OCI-LY7 (cell line): ENCODE data around the gene WASF2. TPM values are rescaled to one million over a fixed set of nuclear protein-coding genes. Genes with fewer than 3 reads are reported as not detected.

ENCODE experiments used
- BruUV-seq: library from RNA; stranded (reverse); fragments of 400-500 nt; replicated peaks from 2 replicates; lab custom pipeline; 2021; lab: Mats Ljungman, UMichigan
- CTCF ChIA-PET: fragments of 300-600 bp; sonication (Branson Sonifier 250); formaldehyde crosslinking; loops from one replicate; lab custom pipeline; 2022; ENCODE audit warnings: antibody characterized with exemption; ENCODE audit not compliant: unreplicated experiment; lab: Charles Lee
- POLR2A ChIA-PET: fragments of 300-600 bp; sonication (Branson Sonifier 250); formaldehyde crosslinking; loops from one replicate; lab custom pipeline; 2022; ENCODE audit warnings: antibody characterized with exemption; lab: Charles Lee
- DNase-seq: peaks from one replicate; pipeline ENCODE4 v3.0.0-alpha.2; 2015; ENCODE audit warnings: low spot score
- H2AFZ ChIP-seq: fragments of 200-600 bp; sonication (generic), shearing (Covaris generic); 2 replicates; pipeline ENCODE4 v1.6.1; 2014; ENCODE audit warnings: mild to moderate bottlenecking, antibody characterized with exemption, low read length, moderate library complexity
- H3K27ac ChIP-seq: fragments of 200-600 bp; sonication (generic); 2 replicates; pipeline ENCODE4 v1.5.1; 2014; ENCODE audit warnings: mixed run types, low read depth, mild to moderate bottlenecking, moderate library complexity, low read length, inconsistent platforms; ENCODE audit not compliant: poor library complexity, severe bottlenecking
- H3K36me3 ChIP-seq: fragments of 200-600 bp; sonication (generic); 2 replicates; pipeline ENCODE4 v1.6.1; 2014; ENCODE audit warnings: mild to moderate bottlenecking, antibody characterized with exemption, low read length, moderate library complexity, mixed read lengths; ENCODE audit not compliant: insufficient read depth
- H3K4me1 ChIP-seq: fragments of 200-600 bp; sonication (generic); 2 replicates; pipeline ENCODE4 v1.5.1; 2014; ENCODE audit warnings: mild to moderate bottlenecking, low read length; ENCODE audit not compliant: insufficient read depth, poor library complexity, severe bottlenecking
- H3K4me2 ChIP-seq: fragments of 200-600 bp; sonication (generic); 2 replicates; pipeline ENCODE4 v1.6.1; 2014; ENCODE audit warnings: mild to moderate bottlenecking, low read length
- H3K4me3 ChIP-seq: fragments of 200-600 bp; sonication (generic); 2 replicates; pipeline ENCODE4 v1.5.1; 2014; ENCODE audit warnings: mild to moderate bottlenecking, low read depth, low read length; ENCODE audit not compliant: poor library complexity, severe bottlenecking
- H3K79me2 ChIP-seq: fragments of 200-600 bp; sonication (generic); 2 replicates; pipeline ENCODE4 v1.6.1; 2016; ENCODE audit warnings: low read depth, mild to moderate bottlenecking, low read length, moderate library complexity, mixed read lengths; ENCODE audit not compliant: insufficient read depth
- H3K9me2 ChIP-seq: fragments of 200-600 bp; sonication (generic); 2 replicates; pipeline ENCODE4 v1.6.1; 2016; ENCODE audit warnings: mild to moderate bottlenecking, low read length, mixed read lengths; ENCODE audit not compliant: insufficient read depth
- H3K9me3 ChIP-seq: fragments of 200-600 bp; sonication (generic); 2 replicates; pipeline ENCODE4 v1.6.1; 2014; ENCODE audit warnings: mild to moderate bottlenecking, mixed run types, low read length, mixed read lengths
- H4K20me1 ChIP-seq: fragments of 200-600 bp; sonication (generic); 2 replicates; pipeline ENCODE4 v1.6.1; 2014; ENCODE audit warnings: mild to moderate bottlenecking, antibody characterized with exemption, low read length, moderate library complexity, mixed read lengths; ENCODE audit not compliant: insufficient read depth
- CTCF ChIP-seq: fragments of 200-600 bp; sonication (generic); conservative IDR thresholded peaks from 2 replicates; pipeline ENCODE4 v1.5.1; 2014; ENCODE audit warnings: mild to moderate bottlenecking, antibody characterized with exemption, low read length, moderate library complexity, mixed read lengths
- EZH2phosphoT487 ChIP-seq: fragments of 200-600 bp; sonication (generic); IDR thresholded peaks from 2 replicates; pipeline ENCODE4 v1.6.1; 2018; ENCODE audit warnings: low read depth, borderline replicate concordance, mild to moderate bottlenecking, mixed run types, antibody characterized with exemption, low read length, moderate library complexity, mixed read lengths
- intact Hi-C: fragments of 100-400 bp; cut with micrococcal nuclease; formaldehyde crosslinking; loops from one replicate; pipeline ENCODE4 v1.10.0; 2022; ENCODE audit not compliant: unreplicated experiment
- total RNA-seq, 2 experiments: library from RNA; depleted of rRNA in 1 of 2; stranded (reverse); fragments of >200 nt in 1 of 2; shearing (Covaris generic) in 1 of 2; gene quantifications; 2 replicates each; pipeline ENCODE4 v1.2.3, GENCODE V29; 2014 to 2022

The WASF2 gene
- total RNA-seq, 2 experiments from 2014 or later = 26.9 to 106 TPM

GRCh38 chr1:27487966-27488884 lies 1.7 kb downstream of the WASF2 start:
- no peaks in the 10 kb centered on the region for H3K9me2 ChIP-seq
- DNase-seq = peak; percentile 62
- peaks cover 24% of the 10 kb centered on the region for H3K36me3 ChIP-seq
- peak overlapping the region; percentile 95 for H3K4me3 ChIP-seq
- peaks cover 64% of the 10 kb centered on the region for H3K79me2 ChIP-seq
- TSS peak; percentile 65 for BruUV-seq
- H3K27ac ChIP-seq = peak overlapping the region; percentile 76
- peaks cover 65% of the 10 kb centered on the region for H3K4me1 ChIP-seq
- H3K9me3 ChIP-seq = no peaks in the 10 kb centered on the region
- POLR2A ChIA-PET = interaction anchor here (0.5 to 1.0 kb wide), 6 partner anchors 12 to 1182 kb away, joined by 3 to 5 read pairs (median 4); partner anchors contain the start of gene UBXN11
- intact Hi-C loops = loop anchor here (1.0 to 2.0 kb wide), 2 partner anchors 71 to 85 kb away; no protein-coding TSS in a partner anchor
- CTCF ChIA-PET = interaction anchor here (0.7 kb wide), 1 partner anchor 99 kb away, joined by 4 read pairs; no protein-coding TSS in a partner anchor
- H3K4me2 ChIP-seq = peak overlapping the region; percentile 87
- no peak overlapping the region for H2AFZ ChIP-seq
- H4K20me1 ChIP-seq = no peaks in the 10 kb centered on the region; the same call in 1 of the 2 replicates
- TF ChIP-seq CTCF = no peak
- TF ChIP-seq EZH2phosphoT487 = no peak

DNA sequence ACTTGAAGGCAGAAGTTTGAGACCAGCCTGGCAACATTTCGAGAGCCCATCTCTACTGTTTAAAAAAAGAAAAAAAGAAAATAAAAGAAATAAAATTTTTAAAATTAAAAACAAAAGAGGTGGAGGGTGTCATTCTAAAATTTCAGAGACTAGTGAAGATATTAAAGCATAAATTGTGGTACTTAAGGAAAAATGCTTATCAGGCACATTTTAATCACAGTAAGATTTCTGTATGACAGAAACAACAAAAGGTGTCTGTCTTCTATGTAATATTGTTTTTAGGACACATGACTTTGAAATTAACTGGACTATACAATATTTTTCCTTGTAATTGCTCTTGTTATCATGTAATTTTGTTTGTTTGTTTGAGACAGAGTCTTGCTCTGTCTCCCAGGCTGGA lies 4.6 kb downstream of the WASF2 start:
- ChIA-PET CTCF (no interaction called here), POLR2A (no interaction called here)
- no peak for DNase-seq
- Histone ChIP-seq H3K27ac (peak overlapping the region; percentile 94), H3K9me2 (no peaks in the 10 kb centered on the region), H3K79me2 (peaks cover 92% of the 10 kb centered on the region), H3K4me3 (no peak overlapping the region), H4K20me1 (no peaks in the 10 kb centered on the region; the same call in none of the 2 replicates), H2AFZ (no peak overlapping the region), H3K4me2 (peak overlapping the region; percentile 2; the same call in 1 of the 2 replicates), H3K36me3 (peaks cover 28% of the 10 kb centered on the region), H3K4me1 (peaks cover 72% of the 10 kb centered on the region), H3K9me3 (no peaks in the 10 kb centered on the region)
- intact Hi-C loops = no loop called here
- TF ChIP-seq EZH2phosphoT487 (no peak), CTCF (no peak)
- BruUV-seq = no TSS peak
